Effector memory CD4-positive, alpha-beta T cell (primary cell): ENCODE data around the gene RGL3.
"Not testable (repeated sequence)": the region's sequence is repeated elsewhere in the genome, so short reads cannot be mapped to it uniquely, and the experiment has no call there.

Source experiments
- DNase-seq, 3 donors: peaks; one replicate each; pipeline ENCODE4 v3.0.0-alpha.2; 2020
- H3K27ac ChIP-seq: 2 replicates; pipeline ENCODE4 v1.7.0; 2013; ENCODE audit warnings: mild to moderate bottlenecking, low read length, moderate library complexity; ENCODE audit not compliant: insufficient read depth, poor library complexity, severe bottlenecking
- H3K27me3 ChIP-seq: replicated peaks from 2 replicates; pipeline ENCODE4 v1.7.0; 2013; ENCODE audit warnings: mild to moderate bottlenecking, low read length; ENCODE audit not compliant: insufficient read depth, control insufficient read depth, poor library complexity, severe bottlenecking
- H3K36me3 ChIP-seq: 2 replicates; pipeline ENCODE4 v1.7.0; 2013; ENCODE audit warnings: mild to moderate bottlenecking, low read length, moderate library complexity; ENCODE audit not compliant: control insufficient read depth, insufficient read depth
- H3K4me1 ChIP-seq: 2 replicates; pipeline ENCODE4 v1.7.0; 2013; ENCODE audit warnings: low read length, mild to moderate bottlenecking; ENCODE audit not compliant: control insufficient read depth, insufficient read depth, poor library complexity, severe bottlenecking
- H3K4me3 ChIP-seq: 2 replicates; pipeline ENCODE4 v1.7.0; 2013; ENCODE audit warnings: low read length, low read depth, mild to moderate bottlenecking; ENCODE audit not compliant: insufficient read depth, poor library complexity, severe bottlenecking
- H3K9me3 ChIP-seq: 2 replicates; pipeline ENCODE4 v1.7.0; 2013; ENCODE audit warnings: mild to moderate bottlenecking, low read length, moderate library complexity; ENCODE audit not compliant: control insufficient read depth

The RGL3 gene

GRCh38 chr19:11458236-11458900, 39.3 kb upstream of the RGL3 start:
- Histone ChIP-seq H3K4me1 (no peaks in the 10 kb centered on the region), H3K27me3 (no peaks in the 10 kb centered on the region), H3K9me3 (no peaks in the 10 kb centered on the region), H3K36me3 (no peaks in the 10 kb centered on the region), H3K27ac (no peak overlapping the region), H3K4me3 (no peak overlapping the region)
- no peak for DNase-seq

GRCh38 chr19:11457831-11458230, 38.7 kb upstream of the RGL3 start:
- H3K36me3 ChIP-seq: no peaks in the 10 kb centered on the region
- H3K27me3 ChIP-seq: no peaks in the 10 kb centered on the region
- no peak overlapping the region for H3K27ac ChIP-seq
- no peaks in the 10 kb centered on the region for H3K4me1 ChIP-seq
- H3K9me3 ChIP-seq: no peaks in the 10 kb centered on the region
- no peak for DNase-seq
- no peak overlapping the region for H3K4me3 ChIP-seq

GRCh38 chr19:11457115-11457514, 38.0 kb upstream of the RGL3 start:
- Histone ChIP-seq H3K4me3 (no peak overlapping the region), H3K27me3 (no peaks in the 10 kb centered on the region), H3K36me3 (no peaks in the 10 kb centered on the region), H3K9me3 (no peaks in the 10 kb centered on the region), H3K4me1 (no peaks in the 10 kb centered on the region), H3K27ac (no peak overlapping the region)
- DNase-seq: no peak

GRCh38 chr19:11456659-11457058, 37.5 kb upstream of the RGL3 start:
- no peak for DNase-seq
- H3K9me3 ChIP-seq: no peaks in the 10 kb centered on the region
- no peaks in the 10 kb centered on the region for H3K36me3 ChIP-seq
- H3K4me1 ChIP-seq: no peaks in the 10 kb centered on the region
- H3K27ac ChIP-seq: no peak overlapping the region
- H3K27me3 ChIP-seq: no peaks in the 10 kb centered on the region
- no peak overlapping the region for H3K4me3 ChIP-seq

- not testable (repeated sequence) for H3K27ac ChIP-seq, H3K4me3 ChIP-seq
Observed at GRCh38 chr19:11455233-11455554, 36.1 kb upstream of the RGL3 start.

GRCh38 chr19:11453468-11454341, 34.6 kb upstream of the RGL3 start:
- Histone ChIP-seq H3K27me3 (no peaks in the 10 kb centered on the region), H3K4me3 (no peak overlapping the region), H3K27ac (no peak overlapping the region), H3K4me1 (no peaks in the 10 kb centered on the region), H3K9me3 (no peaks in the 10 kb centered on the region), H3K36me3 (peaks cover 8% of the 10 kb centered on the region)
- DNase-seq: no peak

More at GRCh38 chr19:11455233-11455554, 36.1 kb upstream of the RGL3 start:
- H3K4me1 ChIP-seq, H3K36me3 ChIP-seq, H3K27me3 ChIP-seq, H3K9me3 ChIP-seq, DNase-seq: not testable (repeated sequence)

- no peak overlapping the region for H3K4me3 ChIP-seq
- H3K36me3 ChIP-seq: peaks cover 17% of the 10 kb centered on the region
- DNase-seq: no peak
- H3K27ac ChIP-seq: no peak overlapping the region
- no peaks in the 10 kb centered on the region for H3K27me3 ChIP-seq
- no peaks in the 10 kb centered on the region for H3K4me1 ChIP-seq
- H3K9me3 ChIP-seq: no peaks in the 10 kb centered on the region
Observed at GRCh38 chr19:11452620-11453310, 33.7 kb upstream of the RGL3 start.

- Histone ChIP-seq H3K27ac (no peak overlapping the region), H3K9me3 (no peaks in the 10 kb centered on the region), H3K4me1 (no peaks in the 10 kb centered on the region), H3K4me3 (no peak overlapping the region), H3K36me3 (peaks cover 24% of the 10 kb centered on the region), H3K27me3 (no peaks in the 10 kb centered on the region)
- DNase-seq: no peak
Observed at GRCh38 chr19:11451871-11452619, 32.9 kb upstream of the RGL3 start.

GRCh38 chr19:11451327-11451870, 32.3 kb upstream of the RGL3 start:
- H3K4me1 ChIP-seq: no peaks in the 10 kb centered on the region
- no peak for DNase-seq
- H3K27me3 ChIP-seq: no peaks in the 10 kb centered on the region
- H3K9me3 ChIP-seq: no peaks in the 10 kb centered on the region
- peaks cover 30% of the 10 kb centered on the region for H3K36me3 ChIP-seq
- H3K4me3 ChIP-seq: no peak overlapping the region
- no peak overlapping the region for H3K27ac ChIP-seq
